D721Med (cell line): Measurements from ENCODE around the gene RHCG.
A peak's percentile ranks its signal among the peaks of the same experiment; 100 is the strongest.

Experiments used
- DNase-seq: peaks from one replicate; pipeline ENCODE4 v3.0.0; 2011; ENCODE audit warnings: low spot score; ENCODE audit not compliant: insufficient read length
- FAIRE-seq: peaks from 2 replicates; lab custom pipeline; 2011; peaks lifted over from hg19 to GRCh38; lab: Jason Lieb, UNC
- TF ChIP-seq, protein P1 (sequence below): IDR thresholded peaks from 2 replicates; pipeline ENCODE4 v1.5.1; 2012; ENCODE audit warnings: mild to moderate bottlenecking, control low read depth; ENCODE audit not compliant: insufficient read depth; ENCODE audit errors: missing control alignments

The RHCG gene

DNA sequence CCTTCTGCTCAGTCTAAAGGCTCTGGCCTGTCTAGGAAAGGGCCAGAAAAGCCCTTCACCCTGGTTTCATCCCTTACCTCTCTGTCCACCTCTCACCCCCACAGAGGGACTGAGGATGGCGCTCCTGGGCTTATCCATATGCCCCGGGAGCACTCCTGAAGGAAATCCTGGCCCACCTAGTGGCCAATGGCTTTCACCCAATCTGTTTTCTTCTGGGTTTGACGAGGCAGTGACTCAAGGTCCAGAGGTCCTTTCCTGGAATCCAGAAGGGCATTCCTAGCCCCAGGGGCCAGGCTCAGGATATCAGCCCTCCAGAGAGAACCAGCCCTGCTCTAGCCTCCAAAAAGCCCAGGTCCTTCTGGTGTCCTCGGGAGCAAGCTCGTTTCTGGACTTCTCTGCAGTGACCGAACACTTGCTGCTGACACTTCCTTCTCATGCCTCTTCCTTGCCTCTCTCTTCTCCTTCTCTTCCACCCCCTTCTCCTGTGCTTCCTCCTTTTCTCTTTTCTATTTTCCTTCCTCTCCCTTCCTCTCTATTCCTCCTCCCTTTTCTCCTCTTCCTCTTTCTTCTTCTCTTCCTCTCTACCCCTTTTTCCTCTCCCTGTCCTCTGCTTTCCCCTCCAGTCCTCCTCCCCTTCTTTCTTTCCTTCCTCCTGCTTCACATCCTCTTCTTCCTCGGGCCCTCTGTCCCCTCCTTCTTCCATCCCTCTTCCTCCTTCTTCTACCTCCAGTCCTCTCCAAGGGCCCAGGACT is 59.6 kb downstream of the RHCG start:
- no peak for DNase-seq
- FAIRE-seq, result no peak

DNA sequence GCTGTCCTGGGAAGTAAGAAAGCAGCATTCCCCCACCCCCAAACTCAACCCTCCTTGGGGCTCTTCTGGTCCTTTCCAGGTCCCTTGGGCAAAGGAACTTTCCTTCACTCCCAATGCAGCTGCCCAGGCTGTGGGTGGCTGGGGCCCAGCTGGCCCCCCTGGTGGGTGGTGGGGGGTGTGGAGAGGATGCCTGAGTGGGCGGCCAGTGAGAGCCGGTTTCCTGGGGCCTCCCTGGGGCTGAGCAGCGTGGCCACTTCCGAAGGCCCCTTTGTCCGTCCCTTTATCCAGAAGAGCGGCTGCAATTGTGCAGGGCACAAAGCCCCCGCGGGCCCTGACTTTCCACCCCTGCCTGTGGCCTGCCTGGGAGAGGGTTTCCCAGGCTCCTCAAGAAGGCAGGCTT is 61.0 kb downstream of the RHCG start:
- TF ChIP-seq, protein P1, sequence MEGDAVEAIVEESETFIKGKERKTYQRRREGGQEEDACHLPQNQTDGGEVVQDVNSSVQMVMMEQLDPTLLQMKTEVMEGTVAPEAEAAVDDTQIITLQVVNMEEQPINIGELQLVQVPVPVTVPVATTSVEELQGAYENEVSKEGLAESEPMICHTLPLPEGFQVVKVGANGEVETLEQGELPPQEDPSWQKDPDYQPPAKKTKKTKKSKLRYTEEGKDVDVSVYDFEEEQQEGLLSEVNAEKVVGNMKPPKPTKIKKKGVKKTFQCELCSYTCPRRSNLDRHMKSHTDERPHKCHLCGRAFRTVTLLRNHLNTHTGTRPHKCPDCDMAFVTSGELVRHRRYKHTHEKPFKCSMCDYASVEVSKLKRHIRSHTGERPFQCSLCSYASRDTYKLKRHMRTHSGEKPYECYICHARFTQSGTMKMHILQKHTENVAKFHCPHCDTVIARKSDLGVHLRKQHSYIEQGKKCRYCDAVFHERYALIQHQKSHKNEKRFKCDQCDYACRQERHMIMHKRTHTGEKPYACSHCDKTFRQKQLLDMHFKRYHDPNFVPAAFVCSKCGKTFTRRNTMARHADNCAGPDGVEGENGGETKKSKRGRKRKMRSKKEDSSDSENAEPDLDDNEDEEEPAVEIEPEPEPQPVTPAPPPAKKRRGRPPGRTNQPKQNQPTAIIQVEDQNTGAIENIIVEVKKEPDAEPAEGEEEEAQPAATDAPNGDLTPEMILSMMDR, result no peak
- FAIRE-seq, result no peak
- no peak for DNase-seq

More for the DNA sequence above, 59.6 kb downstream of the RHCG start:
- TF ChIP-seq, protein P1, result no peak

DNA sequence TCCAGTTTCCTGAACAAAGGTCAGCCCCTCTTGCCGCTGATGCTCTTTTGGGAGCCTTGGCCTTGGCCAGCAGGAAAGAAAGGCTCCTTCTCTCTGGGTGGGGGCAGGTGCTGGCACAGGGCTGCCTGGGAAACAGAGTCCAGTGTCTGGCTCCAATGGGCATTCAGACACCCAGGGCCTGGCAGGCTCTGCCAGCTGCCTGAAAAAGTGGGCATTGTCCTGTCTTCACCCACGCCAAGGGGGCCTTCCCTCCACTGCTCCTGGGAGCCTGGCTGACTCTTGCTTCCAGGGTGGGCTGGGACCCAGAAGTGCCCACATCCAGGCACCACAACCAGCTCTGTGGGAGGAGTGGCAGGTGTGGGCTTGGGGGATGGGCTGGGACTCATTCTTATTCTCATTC is 62.7 kb downstream of the RHCG start:
- TF ChIP-seq, protein P1, result no peak
- FAIRE-seq, result no peak
- no peak for DNase-seq

DNA sequence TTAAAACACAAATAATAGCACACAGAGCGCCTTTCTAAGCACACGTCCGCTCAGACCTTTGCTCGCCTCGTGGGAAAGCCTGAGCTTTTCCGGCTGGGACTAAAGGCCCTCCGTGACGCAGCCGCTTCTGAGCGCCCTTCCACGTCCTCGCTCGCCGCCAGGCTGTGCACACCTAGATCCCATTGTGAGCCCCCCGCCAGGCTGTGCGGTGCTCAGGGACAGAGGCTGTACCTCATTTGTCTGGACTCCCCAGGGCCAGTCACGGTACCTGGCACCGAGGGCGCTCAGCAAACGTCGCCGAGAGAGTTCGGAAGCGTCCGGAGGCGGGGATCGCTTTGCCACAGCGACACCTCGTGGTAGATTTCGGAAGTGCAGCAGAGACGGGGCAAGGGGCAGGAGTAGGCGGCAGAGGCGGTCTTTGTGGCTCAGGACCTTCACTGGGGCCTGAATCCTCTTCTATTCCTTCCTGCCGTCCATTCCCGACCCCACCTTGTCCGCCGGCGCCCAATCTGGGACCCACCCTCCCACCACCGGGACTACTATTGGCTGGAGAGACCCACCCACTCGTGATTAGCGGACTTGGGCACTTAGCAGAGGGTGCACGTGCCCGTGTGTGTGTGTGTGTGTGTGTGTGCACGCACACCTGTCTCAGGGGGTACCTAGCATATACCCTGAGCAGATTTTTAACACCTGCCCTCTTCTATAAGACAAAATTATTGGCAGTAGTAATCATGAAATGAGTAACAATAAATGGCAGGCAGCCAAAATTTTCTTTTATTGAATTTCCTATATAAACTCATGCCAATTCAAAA is 65.6 kb downstream of the RHCG start:
- TF ChIP-seq, protein P1, result peak; percentile 93
- FAIRE-seq (no peak), DNase-seq (peak; percentile 73)

DNA sequence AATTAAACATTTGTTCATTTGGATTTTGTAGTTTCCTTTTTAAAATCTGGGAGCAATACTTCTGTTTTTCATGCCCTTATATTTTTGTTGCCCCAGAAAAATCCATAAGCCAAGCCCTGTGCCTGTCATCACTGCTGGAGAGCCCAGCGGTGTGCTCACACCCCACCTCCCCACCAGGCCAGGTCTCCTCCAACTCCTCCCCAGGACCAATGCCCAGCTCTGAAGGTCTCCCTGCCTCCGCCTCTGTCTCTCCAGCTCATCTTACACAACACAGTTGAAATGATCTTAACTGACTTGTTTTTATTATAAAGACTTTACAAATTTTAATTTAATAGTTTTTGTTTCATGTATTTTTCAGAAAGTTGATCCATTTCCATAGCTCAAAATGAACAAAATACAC is 66.4 kb downstream of the RHCG start:
- no peak for DNase-seq
- TF ChIP-seq, protein P1, result no peak
- no peak for FAIRE-seq

DNA sequence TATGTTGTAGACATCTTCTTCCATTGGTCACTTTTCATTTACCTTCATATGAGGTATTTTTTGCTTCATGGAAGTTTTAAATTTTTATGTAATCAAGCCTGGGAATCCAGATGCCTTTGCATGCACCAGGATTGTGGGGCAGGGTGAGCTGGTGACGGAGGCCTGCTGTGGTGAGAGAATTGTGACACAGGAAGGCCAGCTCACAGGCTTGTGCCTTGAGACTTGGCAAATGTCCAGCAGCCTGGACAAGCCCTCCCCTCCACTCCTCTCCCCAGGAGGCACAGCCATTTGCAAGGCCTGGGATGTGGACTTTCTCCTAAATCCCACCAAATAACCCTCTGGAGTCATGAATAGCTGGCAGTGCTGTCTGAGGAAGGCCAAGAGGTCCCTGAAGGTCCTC is 67.4 kb downstream of the RHCG start:
- no peak for FAIRE-seq
- no peak for DNase-seq
- TF ChIP-seq, protein P1, result no peak

DNA sequence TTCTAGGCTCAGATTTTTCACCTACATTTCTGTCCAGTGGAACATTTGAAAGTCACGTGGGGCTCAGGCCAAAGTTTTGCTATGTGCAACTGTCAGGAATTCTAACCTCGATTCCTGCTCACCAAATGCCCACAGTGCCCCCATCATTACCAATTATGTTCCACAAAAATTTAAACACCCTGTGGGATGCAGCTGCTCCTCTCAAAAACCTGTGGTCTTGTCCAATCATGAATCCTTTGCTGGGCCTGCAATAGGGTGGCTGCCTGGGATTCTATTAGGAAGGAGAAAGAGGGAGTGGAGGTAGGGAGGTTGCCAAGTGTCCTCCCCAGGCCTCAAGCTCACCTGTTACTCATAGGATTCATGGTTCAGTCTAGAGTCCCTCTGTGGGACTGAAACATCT is 68.1 kb downstream of the RHCG start:
- TF ChIP-seq, protein P1, result no peak

More for the DNA sequence above, 68.1 kb downstream of the RHCG start:
- no peak for DNase-seq
- no peak for FAIRE-seq
